HepG2 (cell line): Measurements from ENCODE around the gene ABHD1. TPM values are rescaled to one million over a fixed set of nuclear protein-coding genes. Genes with fewer than 3 reads are reported as not detected.

Source experiments
- ARNTL ChIP-seq: sonication (generic); formaldehyde crosslinking; IDR thresholded peaks from 2 replicates; pipeline ENCODE4 v1.4.0; 2020; ENCODE audit warnings: mild to moderate bottlenecking, missing genetic modification reagents
- BORCS8-MEF2B ChIP-seq: sonication (generic); formaldehyde crosslinking; IDR thresholded peaks from 2 replicates; pipeline ENCODE4 v1.8.0; 2022; ENCODE audit warnings: mild to moderate bottlenecking, missing genetic modification reagents
- HDAC6 ChIP-seq: fragments of 200-600 bp; sonication (generic); IDR thresholded peaks from 2 replicates; pipeline ENCODE4 v1.7.0; 2017; ENCODE audit warnings: mild to moderate bottlenecking, antibody characterized with exemption, low read length, low read depth
- HIVEP1 ChIP-seq: sonication (generic); formaldehyde crosslinking; IDR thresholded peaks from 2 replicates; pipeline ENCODE4 v1.4.0; 2020; ENCODE audit warnings: mild to moderate bottlenecking, missing genetic modification reagents
- MYNN ChIP-seq: sonication (generic); formaldehyde crosslinking; IDR thresholded peaks from 2 replicates; pipeline ENCODE4 v1.4.0; 2020; ENCODE audit warnings: mild to moderate bottlenecking, low read depth, missing genetic modification reagents
- NFE2 ChIP-seq: sonication (generic); formaldehyde crosslinking; IDR thresholded peaks from 2 replicates; pipeline ENCODE4 v1.4.0; 2020; ENCODE audit warnings: missing genetic modification reagents
- SIN3A ChIP-seq: IDR thresholded peaks from 2 replicates; pipeline ENCODE4 v1.6.1; 2011; ENCODE audit warnings: low read depth, mild to moderate bottlenecking, control low read depth, low read length, borderline replicate concordance
- SMARCC2 ChIP-seq: fragments of 450-650 bp; IDR thresholded peaks from 2 replicates; pipeline ENCODE4 v1.6.1; 2017; ENCODE audit warnings: antibody characterized with exemption, mild to moderate bottlenecking
- YY1 ChIP-seq: IDR thresholded peaks from 2 replicates; pipeline ENCODE4 v1.6.1; 2011; ENCODE audit warnings: low read length, low read depth, moderate library complexity, mild to moderate bottlenecking; ENCODE audit not compliant: insufficient read depth, insufficient replicate concordance
- ZNF142 ChIP-seq: sonication (generic); formaldehyde crosslinking; IDR thresholded peaks from 2 replicates; pipeline ENCODE4 v1.4.0; 2020; ENCODE audit warnings: missing genetic modification reagents
- ZNF292 ChIP-seq: sonication (generic); formaldehyde crosslinking; IDR thresholded peaks from 2 replicates; pipeline ENCODE4 v1.8.1; 2022; ENCODE audit warnings: mild to moderate bottlenecking, low read depth, missing genetic modification reagents, borderline replicate concordance
- ZNF354B ChIP-seq: sonication (generic); formaldehyde crosslinking; IDR thresholded peaks from 2 replicates; pipeline ENCODE4 v1.8.0; 2022; ENCODE audit warnings: mild to moderate bottlenecking, missing genetic modification reagents
- ZNF749 ChIP-seq: sonication (generic); formaldehyde crosslinking; IDR thresholded peaks from 2 replicates; pipeline ENCODE4 v1.8.0; 2022; ENCODE audit warnings: mild to moderate bottlenecking, missing genetic modification reagents, moderate library complexity, borderline replicate concordance
- polyA plus RNA-seq, 8 experiments: library from polyadenylated mRNA; depleted of rRNA in 3 of 8; stranded (reverse) in 7 of 8; unstranded in 1 of 8; fragments of >200 nt; fragmentation: Illumina TruSeq in 4 of 8; extraction: Trizol in 4 of 8; gene quantifications; 2 replicates each; pipeline versions ENCODE4 v1.2.1 to v1.2.3, GENCODE V29; 2011 to 2016; ENCODE audit warnings: low read depth in 4 of 8, missing spikeins in 1 of 8, mixed read lengths in 1 of 8; ENCODE audit not compliant: insufficient read depth in 1 of 8
- total RNA-seq, 5 experiments: library from RNA; depleted of rRNA; stranded (reverse); fragments of >200 nt; fragmentation: Illumina TruSeq; extraction: Trizol; gene quantifications; 2 replicates each; pipeline ENCODE4 v1.2.3, GENCODE V29; 2016; ENCODE audit warnings: low read depth in 1 of 5
- TF ChIP-seq, protein P1 (sequence below): IDR thresholded peaks from 2 replicates; pipeline ENCODE4 v1.6.1; 2016; ENCODE audit warnings: mild to moderate bottlenecking, missing biosample characterization, missing genetic modification reagents
- TF ChIP-seq, protein P2 (sequence below): sonication (generic); formaldehyde crosslinking; IDR thresholded peaks from 2 replicates; pipeline ENCODE4 v1.5.0; 2020; ENCODE audit warnings: missing genetic modification reagents
- TF ChIP-seq, protein P3 (sequence below), 2 experiments: sonication (generic) in 1 of 2; formaldehyde crosslinking in 1 of 2; IDR thresholded peaks; 2 replicates each; pipeline versions ENCODE4 v1.4.0 to v1.6.1; 2018 to 2020; ENCODE audit warnings: missing genetic modification reagents in 2 of 2, borderline replicate concordance in 1 of 2, low read depth in 1 of 2, mild to moderate bottlenecking in 1 of 2, missing biosample characterization in 1 of 2
- TF ChIP-seq, protein P4 (sequence below): sonication (generic); formaldehyde crosslinking; IDR thresholded peaks from 2 replicates; pipeline ENCODE4 v1.5.1; 2020; ENCODE audit warnings: missing genetic modification reagents, mild to moderate bottlenecking, borderline replicate concordance

The ABHD1 gene
- total and polyA plus RNA-seq, 2 of the 13 experiments (the other 11 are each of a cell fraction or from before 2014, with no cell fraction given), result 0.04 to 0.81 TPM

GRCh38 chr2:27133905-27134780, 10.5 kb downstream of the ABHD1 start, which contains the start of gene PREB (continued):
- peak; percentile 85 for TF ChIP-seq ZNF142 (CRISPR knock-in tag)
- 0 out of 2 replicates have a peak, but pooled peaks have one; percentile 15 for TF ChIP-seq ARNTL (CRISPR knock-in tag)
- no peak for TF ChIP-seq NFE2
- TF ChIP-seq SMARCC2, result no peak
- peak; percentile 99 for TF ChIP-seq YY1
- no peak; the same call in none of the 2 replicates for TF ChIP-seq HIVEP1
- no peak for TF ChIP-seq ZNF292
- TF ChIP-seq, protein P1, sequence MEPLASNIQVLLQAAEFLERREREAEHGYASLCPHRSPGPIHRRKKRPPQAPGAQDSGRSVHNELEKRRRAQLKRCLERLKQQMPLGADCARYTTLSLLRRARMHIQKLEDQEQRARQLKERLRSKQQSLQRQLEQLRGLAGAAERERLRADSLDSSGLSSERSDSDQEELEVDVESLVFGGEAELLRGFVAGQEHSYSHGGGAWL (CRISPR knock-in tag), result peak; percentile 57; the same call in 1 of the 2 replicates
- peak; percentile 14 for TF ChIP-seq BORCS8-MEF2B (CRISPR knock-in tag)
- TF ChIP-seq SIN3A, result peak; percentile 69; the same call in 1 of the 2 replicates
- peak; percentile 52; the same call in 1 of the 2 replicates for TF ChIP-seq MYNN (CRISPR knock-in tag)
- TF ChIP-seq ZNF354B (CRISPR knock-in tag), result no peak
- TF ChIP-seq ZNF749 (CRISPR knock-in tag), result no peak
- TF ChIP-seq, protein P2, sequence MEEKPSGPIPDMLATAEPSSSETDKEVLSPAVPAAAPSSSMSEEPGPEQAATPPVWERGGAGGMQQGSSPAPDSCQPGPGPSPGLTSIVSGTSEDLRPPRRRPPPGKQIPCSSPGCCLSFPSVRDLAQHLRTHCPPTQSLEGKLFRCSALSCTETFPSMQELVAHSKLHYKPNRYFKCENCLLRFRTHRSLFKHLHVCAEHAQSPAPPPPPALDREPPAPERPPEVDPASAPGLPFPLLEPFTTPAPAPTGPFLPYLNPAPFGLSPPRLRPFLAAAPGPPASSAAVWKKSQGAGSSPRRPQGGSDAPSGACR (CRISPR knock-in tag), result no peak; the same call in 1 of the 2 replicates
- TF ChIP-seq, protein P3, sequence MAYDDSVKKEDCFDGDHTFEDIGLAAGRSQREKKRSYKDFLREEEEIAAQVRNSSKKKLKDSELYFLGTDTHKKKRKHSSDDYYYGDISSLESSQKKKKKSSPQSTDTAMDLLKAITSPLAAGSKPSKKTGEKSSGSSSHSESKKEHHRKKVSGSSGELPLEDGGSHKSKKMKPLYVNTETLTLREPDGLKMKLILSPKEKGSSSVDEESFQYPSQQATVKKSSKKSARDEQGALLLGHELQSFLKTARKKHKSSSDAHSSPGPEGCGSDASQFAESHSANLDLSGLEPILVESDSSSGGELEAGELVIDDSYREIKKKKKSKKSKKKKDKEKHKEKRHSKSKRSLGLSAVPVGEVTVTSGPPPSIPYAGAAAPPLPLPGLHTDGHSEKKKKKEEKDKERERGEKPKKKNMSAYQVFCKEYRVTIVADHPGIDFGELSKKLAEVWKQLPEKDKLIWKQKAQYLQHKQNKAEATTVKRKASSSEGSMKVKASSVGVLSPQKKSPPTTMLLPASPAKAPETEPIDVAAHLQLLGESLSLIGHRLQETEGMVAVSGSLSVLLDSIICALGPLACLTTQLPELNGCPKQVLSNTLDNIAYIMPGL (CRISPR knock-in tag; IDR thresholded peaks at IDR 0.05; ENCODE audit: borderline replicate concordance in 1 of 2, low read depth in 1 of 2), result peak; percentile 32 to 81; a peak in 3 of 4 replicates
- TF ChIP-seq HDAC6, result no peak
- TF ChIP-seq, protein P4, sequence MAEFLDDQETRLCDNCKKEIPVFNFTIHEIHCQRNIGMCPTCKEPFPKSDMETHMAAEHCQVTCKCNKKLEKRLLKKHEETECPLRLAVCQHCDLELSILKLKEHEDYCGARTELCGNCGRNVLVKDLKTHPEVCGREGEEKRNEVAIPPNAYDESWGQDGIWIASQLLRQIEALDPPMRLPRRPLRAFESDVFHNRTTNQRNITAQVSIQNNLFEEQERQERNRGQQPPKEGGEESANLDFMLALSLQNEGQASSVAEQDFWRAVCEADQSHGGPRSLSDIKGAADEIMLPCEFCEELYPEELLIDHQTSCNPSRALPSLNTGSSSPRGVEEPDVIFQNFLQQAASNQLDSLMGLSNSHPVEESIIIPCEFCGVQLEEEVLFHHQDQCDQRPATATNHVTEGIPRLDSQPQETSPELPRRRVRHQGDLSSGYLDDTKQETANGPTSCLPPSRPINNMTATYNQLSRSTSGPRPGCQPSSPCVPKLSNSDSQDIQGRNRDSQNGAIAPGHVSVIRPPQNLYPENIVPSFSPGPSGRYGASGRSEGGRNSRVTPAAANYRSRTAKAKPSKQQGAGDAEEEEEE (CRISPR knock-in tag), result no peak; the same call in 1 of the 2 replicates
